Measurements from ENCODE around the gene CPT1C.

- TF ChIP-seq POLR2A (IDR thresholded peaks at IDR 0.05; ENCODE audit: low read depth, low read length), result no peak
- no peak for TF ChIP-seq POLR2AphosphoS5 (IDR thresholded peaks at IDR 0.05; ENCODE audit: low read depth, low read length)
- no peak for TF ChIP-seq TAF1 (IDR thresholded peaks at IDR 0.05; ENCODE audit: low read depth, low read length)
- TF ChIP-seq PAX5 (IDR thresholded peaks at IDR 0.05; ENCODE audit: insufficient read depth, low read length, severe bottlenecking), result no peak
- no peak for TF ChIP-seq SPI1 (IDR thresholded peaks at IDR 0.05; ENCODE audit: low read depth, low read length)
Observed at GRCh38 chr19:49705919-49706318, 15.0 kb downstream of the CPT1C start.
